Neural cell (in vitro differentiated cells): ENCODE data around the gene DCC. TPM values are rescaled to one million over a fixed set of nuclear protein-coding genes. Genes with fewer than 3 reads are reported as not detected.

Experiments used
- H2AFZ ChIP-seq: fragments of 200-600, 300-800 bp; sonication (generic), shearing (Covaris generic); 2 replicates; pipeline ENCODE4 v1.6.0; 2014; ENCODE audit warnings: low read depth, mild to moderate bottlenecking, antibody characterized with exemption, low read length, moderate library complexity
- H3F3A ChIP-seq: fragments of 200-600 bp; shearing (Covaris generic); 2 replicates; pipeline ENCODE4 v1.6.1; 2016; ENCODE audit warnings: mild to moderate bottlenecking, moderate library complexity, mixed read lengths, antibody characterized with exemption, low read length; ENCODE audit not compliant: insufficient read depth, poor library complexity, severe bottlenecking
- H3K27ac ChIP-seq: fragments of 200-600, 300-800 bp; sonication (generic), shearing (Covaris generic); 2 replicates; pipeline ENCODE4 v1.5.1; 2014; ENCODE audit warnings: mild to moderate bottlenecking, low read length, moderate library complexity
- H3K27me3 ChIP-seq: fragments of 300-800, 200-600 bp; sonication (generic), shearing (Covaris generic); 2 replicates; pipeline ENCODE4 v1.6.0; 2014; ENCODE audit warnings: mild to moderate bottlenecking, low read depth, low read length, moderate library complexity; ENCODE audit not compliant: insufficient read depth
- H3K36me3 ChIP-seq: fragments of 300-800, 200-600 bp; sonication (generic), shearing (Covaris generic); 2 replicates; pipeline ENCODE4 v1.5.1; 2014; ENCODE audit warnings: mild to moderate bottlenecking, antibody characterized with exemption, low read length, moderate library complexity; ENCODE audit not compliant: insufficient read depth
- H3K4me2 ChIP-seq: fragments of 300-800, 200-600 bp; sonication (generic), shearing (Covaris generic); 2 replicates; pipeline ENCODE4 v1.6.0; 2014; ENCODE audit warnings: mild to moderate bottlenecking, low read length
- H3K4me3 ChIP-seq: fragments of 300-800, 200-600 bp; sonication (generic), shearing (Covaris generic); 2 replicates; pipeline ENCODE4 v1.5.1; 2014; ENCODE audit warnings: mild to moderate bottlenecking, low read length, moderate library complexity
- H3K79me2 ChIP-seq: fragments of 200-600 bp; shearing (Covaris generic); replicated peaks from 2 replicates; pipeline ENCODE4 v1.6.0; 2014; ENCODE audit warnings: mild to moderate bottlenecking, low read length, moderate library complexity; ENCODE audit not compliant: insufficient read depth
- H3K9ac ChIP-seq: fragments of 300-800, 200-600 bp; sonication (generic), shearing (Covaris generic); 2 replicates; pipeline ENCODE4 v1.6.1; 2016; ENCODE audit warnings: mild to moderate bottlenecking, low read length, mixed read lengths
- H3K9me2 ChIP-seq: fragments of 200-600 bp; shearing (Covaris generic); 2 replicates; pipeline ENCODE4 v1.6.1; 2016; ENCODE audit warnings: mild to moderate bottlenecking, low read length, mixed read lengths; ENCODE audit not compliant: insufficient read depth
- H3K9me3 ChIP-seq: fragments of 200-600, 300-800 bp; sonication (generic), shearing (Covaris generic); 2 replicates; pipeline ENCODE4 v1.6.1; 2016; ENCODE audit warnings: mild to moderate bottlenecking, mixed run types, low read length, moderate library complexity, mixed read lengths
- H4K20me1 ChIP-seq: fragments of 200-600 bp; shearing (Covaris generic); 2 replicates; pipeline ENCODE4 v1.6.1; 2016; ENCODE audit warnings: mild to moderate bottlenecking, mixed run types; ENCODE audit not compliant: insufficient read depth
- CTCF ChIP-seq: fragments of 450-650 bp; IDR thresholded peaks from 2 replicates; pipeline ENCODE4 v1.5.1; 2014; ENCODE audit warnings: antibody characterized with exemption, mild to moderate bottlenecking, moderate library complexity; ENCODE audit not compliant: poor library complexity, severe bottlenecking
- EP300 ChIP-seq: fragments of 450-650 bp; conservative IDR thresholded peaks from 2 replicates; pipeline ENCODE4 v1.6.1; 2014; ENCODE audit warnings: antibody characterized with exemption, mild to moderate bottlenecking, moderate library complexity; ENCODE audit not compliant: poor library complexity, severe bottlenecking
- EZH2 ChIP-seq: fragments of 200-600, 300-800 bp; shearing (Covaris generic), sonication (generic); IDR thresholded peaks from 2 replicates; pipeline ENCODE4 v1.6.1; 2014; ENCODE audit warnings: antibody characterized with exemption, low read length, borderline replicate concordance, mild to moderate bottlenecking; ENCODE audit not compliant: insufficient read depth, poor library complexity, severe bottlenecking
- MXI1 ChIP-seq: fragments of 450-650 bp; conservative IDR thresholded peaks from 2 replicates; pipeline ENCODE4 v1.6.1; 2014; ENCODE audit warnings: antibody characterized with exemption, mild to moderate bottlenecking; ENCODE audit not compliant: poor library complexity, severe bottlenecking
- POLR2AphosphoS5 ChIP-seq: IDR thresholded peaks from 2 replicates; pipeline ENCODE4 v1.6.1; 2012
- RAD21 ChIP-seq: fragments of 450-650 bp; conservative IDR thresholded peaks from 2 replicates; pipeline ENCODE4 v1.6.1; 2014; ENCODE audit warnings: antibody characterized with exemption, mild to moderate bottlenecking, moderate library complexity
- REST ChIP-seq: IDR thresholded peaks from 2 replicates; pipeline ENCODE4 v1.6.1; 2012; ENCODE audit warnings: borderline replicate concordance
- SMC3 ChIP-seq: fragments of 450-650 bp; conservative IDR thresholded peaks from 2 replicates; pipeline ENCODE4 v1.6.1; 2014; ENCODE audit warnings: antibody characterized with exemption, mild to moderate bottlenecking, moderate library complexity; ENCODE audit not compliant: poor library complexity
- TAF1 ChIP-seq: IDR thresholded peaks from 2 replicates; pipeline ENCODE4 v1.6.1; 2012; ENCODE audit warnings: low read depth
- polyA plus RNA-seq: library from polyadenylated mRNA; depleted of rRNA; stranded (reverse); fragments of >200 nt; gene quantifications from 2 replicates; pipeline ENCODE4 v1.2.3, GENCODE V29; 2014

The DCC gene
- polyA plus RNA-seq, 1 donor from 2014 or later, result 40.7 TPM

DNA sequence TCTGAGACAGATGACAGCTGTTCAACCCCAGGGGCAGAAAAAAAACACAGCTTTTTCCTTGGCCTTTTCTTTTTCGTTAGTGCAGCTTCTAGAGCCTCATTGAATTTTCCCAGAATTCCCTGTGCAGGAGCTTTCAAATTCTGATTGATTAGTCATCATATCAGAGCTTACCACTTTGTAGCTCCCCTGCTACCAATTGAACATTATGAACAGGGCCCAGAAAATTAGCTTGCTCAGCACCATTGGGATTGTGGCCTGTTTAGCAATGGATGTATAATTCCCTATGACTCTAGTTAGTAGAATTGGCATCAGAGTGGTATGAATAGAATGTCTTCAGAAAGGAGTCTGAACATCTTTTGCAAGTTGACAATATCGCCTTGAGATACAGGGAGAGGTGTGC is 631.1 kb downstream of the DCC start:
- Histone ChIP-seq H3K36me3 (no peaks in the 10 kb centered on the region), H2AFZ (no peak overlapping the region), H3K9me2 (no peaks in the 10 kb centered on the region), H3K9ac (no peak overlapping the region), H3K4me2 (no peak overlapping the region), H3K27ac (peak overlapping the region; percentile 13), H3K9me3 (no peaks in the 10 kb centered on the region), H3K79me2 (no peaks in the 10 kb centered on the region), H4K20me1 (no peaks in the 10 kb centered on the region), H3K4me3 (no peak overlapping the region), H3F3A (no peaks in the 10 kb centered on the region), H3K27me3 (no peaks in the 10 kb centered on the region)
- no peak for TF ChIP-seq POLR2AphosphoS5
- TF ChIP-seq RAD21, result no peak
- no peak for TF ChIP-seq CTCF
- no peak for TF ChIP-seq SMC3
- TF ChIP-seq REST, result no peak
- TF ChIP-seq TAF1, result no peak
- no peak for TF ChIP-seq EP300
- TF ChIP-seq MXI1, result no peak
- TF ChIP-seq EZH2, result no peak

DNA sequence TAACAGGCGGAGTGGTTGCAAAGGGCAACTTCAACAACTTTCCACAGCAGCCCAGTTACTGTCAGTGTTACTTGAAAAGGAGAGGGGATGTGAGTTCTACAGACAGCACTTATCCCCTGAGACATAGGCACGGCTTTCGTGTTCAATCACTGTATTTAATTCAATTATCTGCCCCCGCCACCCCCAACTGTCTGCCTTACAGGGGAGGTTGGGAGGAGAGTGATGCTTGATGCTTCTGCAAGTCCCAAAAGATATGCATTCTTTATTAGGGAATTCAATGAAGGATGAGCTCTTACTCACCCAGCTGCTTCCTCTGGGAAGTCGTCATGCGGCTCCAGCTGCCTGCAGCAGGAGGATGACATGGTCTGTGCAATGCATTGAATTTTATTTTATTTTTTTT is 639.9 kb downstream of the DCC start:
- Histone ChIP-seq H4K20me1 (no peaks in the 10 kb centered on the region), H3K9me3 (no peaks in the 10 kb centered on the region), H3K79me2 (no peaks in the 10 kb centered on the region), H3K36me3 (no peaks in the 10 kb centered on the region), H3K4me2 (no peak overlapping the region), H2AFZ (no peak overlapping the region), H3K4me3 (peak overlapping the region; percentile 22), H3K27me3 (no peaks in the 10 kb centered on the region), H3K9ac (no peak overlapping the region), H3K9me2 (no peaks in the 10 kb centered on the region), H3K27ac (no peak overlapping the region), H3F3A (no peaks in the 10 kb centered on the region)
- TF ChIP-seq EZH2 (no peak), SMC3 (no peak), POLR2AphosphoS5 (no peak), CTCF (no peak), REST (no peak), EP300 (no peak), TAF1 (no peak), RAD21 (no peak), MXI1 (no peak)
